H4 (cell line): ENCODE results near the gene GLA. TPM values are rescaled to one million over a fixed set of nuclear protein-coding genes. Genes with fewer than 3 reads are reported as not detected.

Experiments
- DNase-seq: peaks from one replicate; pipeline ENCODE4 v3.0.0-alpha.2; 2015; ENCODE audit warnings: low spot score
- total RNA-seq: library from RNA; depleted of rRNA; stranded (reverse); fragments of >200 nt; shearing (Covaris generic); gene quantifications from 2 replicates; pipeline ENCODE4 v1.2.3, GENCODE V29; 2014; rRNA removed

GLA gene
- total RNA-seq, 1 experiment from 2014 or later, result 192 TPM

- no peak for DNase-seq
These were observed 50.4 kb downstream of the GLA start for GRCh38 chrX:101357166-101357795.

- no peak for DNase-seq
These were observed 58.5 kb downstream of the GLA start for GRCh38 chrX:101349193-101349562.

GRCh38 chrX:101348452-101349192, 59.1 kb downstream of the GLA start, which contains the start of gene TIMM8A:
TIMM8A (minus strand) TSS chrX:101348742; CDS start chrX:101348664, 78 bp downstream.
- peak; percentile 75 for DNase-seq

- DNase-seq, result no peak
These were observed 59.8 kb downstream of the GLA start for GRCh38 chrX:101347859-101348451.

Other genes starting within 250 kb of the GLA start
- gene DRP2, start 188.1 kb downstream of the GLA start, total RNA-seq, result 0.14 TPM in 1 of 2 replicates, not detected in the other
- gene TAF7L, start 116.6 kb downstream of the GLA start, total RNA-seq, result not detected in 2 replicates
- 4.5 and 8.2 TPM in 2 replicates for gene TIMM8A, start 59.2 kb downstream of the GLA start, total RNA-seq
- not detected in 2 replicates for gene BTK, start 21.7 kb downstream of the GLA start, total RNA-seq
- gene RPL36A, start 16.9 kb downstream of the GLA start, total RNA-seq, result 1,862 and 2,508 TPM in 2 replicates
- gene HNRNPH2, start 297 bp upstream of the GLA start, total RNA-seq, result 64.1 and 82.3 TPM in 2 replicates
- 0.37 and 1.9 TPM in 2 replicates for gene ARMCX4, start 77.5 kb upstream of the GLA start, total RNA-seq
- gene ARMCX1, start 142.6 kb upstream of the GLA start, total RNA-seq, result 23.2 and 24.4 TPM in 2 replicates
- 17.1 and 18.9 TPM in 2 replicates for gene ARMCX6, start 210.1 kb upstream of the GLA start, total RNA-seq
- gene ARMCX3, start 215.2 kb upstream of the GLA start, total RNA-seq, result 13.0 and 18.4 TPM in 2 replicates